BLaER1 (cell line): ENCODE results near the gene TIMM44.
"Not testable (repeated sequence)": the region's sequence is repeated elsewhere in the genome, so short reads cannot be mapped to it uniquely, and the experiment has no call there.

ENCODE experiments used
- H3K27ac ChIP-seq: shearing (Covaris generic); formaldehyde crosslinking; 2 replicates; pipeline ENCODE4 v1.8.1; 2022
- H3K27me3 ChIP-seq: shearing (Covaris generic); formaldehyde crosslinking; 2 replicates; pipeline ENCODE4 v1.8.1; 2022
- H3K36me3 ChIP-seq: shearing (Covaris generic); formaldehyde crosslinking; 2 replicates; pipeline ENCODE4 v1.8.1; 2022
- H3K4me1 ChIP-seq: shearing (Covaris generic); formaldehyde crosslinking; 2 replicates; pipeline ENCODE4 v1.8.1; 2022
- H3K4me2 ChIP-seq: shearing (Covaris generic); formaldehyde crosslinking; 2 replicates; pipeline ENCODE4 v1.8.1; 2022
- H3K4me3 ChIP-seq: shearing (Covaris generic); formaldehyde crosslinking; 2 replicates; pipeline ENCODE4 v1.8.1; 2022
- H3K9ac ChIP-seq: shearing (Covaris generic); formaldehyde crosslinking; 2 replicates; pipeline ENCODE4 v1.8.1; 2022
- H3K9me3 ChIP-seq: shearing (Covaris generic); formaldehyde crosslinking; 2 replicates; pipeline ENCODE4 v1.8.1; 2022
- H4K20me1 ChIP-seq: shearing (Covaris generic); formaldehyde crosslinking; 2 replicates; pipeline ENCODE4 v1.8.1; 2022
- Cebpa-rat ChIP-seq: shearing (Covaris generic); IDR thresholded peaks from 2 replicates; pipeline ENCODE4 v1.8.1; 2022

The TIMM44 gene

GRCh38 chr19:7968008-7968795, 24.7 kb upstream of the TIMM44 start:
- no peak overlapping the region for H3K4me2 ChIP-seq
- peaks cover 98% of the 10 kb centered on the region for H4K20me1 ChIP-seq
- H3K27me3 ChIP-seq = no peaks in the 10 kb centered on the region
- no peaks in the 10 kb centered on the region for H3K4me1 ChIP-seq
- no peak for TF ChIP-seq Cebpa-rat
- H3K27ac ChIP-seq = no peak overlapping the region
- H3K36me3 ChIP-seq = peaks cover 100% of the 10 kb centered on the region
- H3K4me3 ChIP-seq = no peak overlapping the region
- no peak overlapping the region for H3K9ac ChIP-seq
- no peaks in the 10 kb centered on the region for H3K9me3 ChIP-seq

GRCh38 chr19:7965921-7966665, 22.6 kb upstream of the TIMM44 start:
- no peaks in the 10 kb centered on the region for H3K4me1 ChIP-seq
- no peak overlapping the region for H3K27ac ChIP-seq
- no peak overlapping the region for H3K9ac ChIP-seq
- H3K36me3 ChIP-seq = peaks cover 100% of the 10 kb centered on the region
- H3K9me3 ChIP-seq = no peaks in the 10 kb centered on the region
- no peak overlapping the region for H3K4me3 ChIP-seq
- H3K4me2 ChIP-seq = no peak overlapping the region
- no peak for TF ChIP-seq Cebpa-rat
- H4K20me1 ChIP-seq = peaks cover 87% of the 10 kb centered on the region
- no peaks in the 10 kb centered on the region for H3K27me3 ChIP-seq

- Histone ChIP-seq H3K36me3 (peaks cover 100% of the 10 kb centered on the region), H3K4me3 (no peak overlapping the region), H3K4me1 (no peaks in the 10 kb centered on the region), H3K27me3 (no peaks in the 10 kb centered on the region), H3K9me3 (no peaks in the 10 kb centered on the region), H4K20me1 (peaks cover 79% of the 10 kb centered on the region), H3K4me2 (no peak overlapping the region), H3K27ac (no peak overlapping the region), H3K9ac (no peak overlapping the region)
- no peak for TF ChIP-seq Cebpa-rat
Observed at GRCh38 chr19:7965259-7965841, 21.9 kb upstream of the TIMM44 start.

- Histone ChIP-seq H3K4me3 (no peak overlapping the region), H4K20me1 (peaks cover 76% of the 10 kb centered on the region), H3K9ac (no peak overlapping the region), H3K4me2 (no peak overlapping the region), H3K36me3 (peaks cover 93% of the 10 kb centered on the region), H3K4me1 (peaks cover 12% of the 10 kb centered on the region), H3K27ac (no peak overlapping the region), H3K9me3 (no peaks in the 10 kb centered on the region), H3K27me3 (no peaks in the 10 kb centered on the region)
- no peak for TF ChIP-seq Cebpa-rat
Observed at GRCh38 chr19:7963566-7963965, 20.1 kb upstream of the TIMM44 start.

GRCh38 chr19:7962644-7963268, 19.3 kb upstream of the TIMM44 start:
- H3K9ac ChIP-seq = no peak overlapping the region
- H3K27ac ChIP-seq = no peak overlapping the region
- H3K9me3 ChIP-seq = no peaks in the 10 kb centered on the region
- no peak for TF ChIP-seq Cebpa-rat
- H4K20me1 ChIP-seq = peaks cover 76% of the 10 kb centered on the region
- H3K27me3 ChIP-seq = no peaks in the 10 kb centered on the region
- H3K36me3 ChIP-seq = peaks cover 93% of the 10 kb centered on the region
- H3K4me1 ChIP-seq = peaks cover 12% of the 10 kb centered on the region
- H3K4me3 ChIP-seq = no peak overlapping the region
- no peak overlapping the region for H3K4me2 ChIP-seq

- no peak for TF ChIP-seq Cebpa-rat
- H3K4me1 ChIP-seq = peaks cover 17% of the 10 kb centered on the region
- peaks cover 92% of the 10 kb centered on the region for H3K36me3 ChIP-seq
- no peaks in the 10 kb centered on the region for H3K27me3 ChIP-seq
- no peak overlapping the region for H3K4me3 ChIP-seq
- H3K27ac ChIP-seq = no peak overlapping the region
- peaks cover 74% of the 10 kb centered on the region for H4K20me1 ChIP-seq
- H3K9me3 ChIP-seq = no peaks in the 10 kb centered on the region
- no peak overlapping the region for H3K4me2 ChIP-seq
- no peak overlapping the region for H3K9ac ChIP-seq
Observed at GRCh38 chr19:7961920-7962626, 18.6 kb upstream of the TIMM44 start.

GRCh38 chr19:7961082-7961481, 17.6 kb upstream of the TIMM44 start:
- not testable (repeated sequence) for H3K9ac ChIP-seq, H3K27me3 ChIP-seq, H3K9me3 ChIP-seq, H3K27ac ChIP-seq, H3K4me3 ChIP-seq, H3K4me2 ChIP-seq
- H4K20me1 ChIP-seq = peaks cover 65% of the 10 kb centered on the region
- peaks cover 17% of the 10 kb centered on the region for H3K4me1 ChIP-seq
- peaks cover 92% of the 10 kb centered on the region for H3K36me3 ChIP-seq

- peak overlapping the region; percentile 34 for H3K4me2 ChIP-seq
- no peak overlapping the region for H3K4me3 ChIP-seq
- peak overlapping the region; percentile 26; the same call in 1 of the 2 replicates for H3K27ac ChIP-seq
- no peak overlapping the region for H3K9ac ChIP-seq
- no peak for TF ChIP-seq Cebpa-rat
- no peaks in the 10 kb centered on the region for H3K27me3 ChIP-seq
- peaks cover 17% of the 10 kb centered on the region for H3K4me1 ChIP-seq
- peaks cover 47% of the 10 kb centered on the region for H4K20me1 ChIP-seq
- H3K36me3 ChIP-seq = peaks cover 78% of the 10 kb centered on the region
- H3K9me3 ChIP-seq = no peaks in the 10 kb centered on the region
Observed at GRCh38 chr19:7959211-7959610, 15.7 kb upstream of the TIMM44 start.

GRCh38 chr19:7955696-7956095, 12.2 kb upstream of the TIMM44 start:
- TF ChIP-seq Cebpa-rat = no peak
- H3K27ac ChIP-seq = no peak overlapping the region
- no peaks in the 10 kb centered on the region for H3K27me3 ChIP-seq
- H4K20me1 ChIP-seq = peaks cover 28% of the 10 kb centered on the region
- H3K36me3 ChIP-seq = peaks cover 43% of the 10 kb centered on the region
- no peak overlapping the region for H3K4me3 ChIP-seq
- H3K9me3 ChIP-seq = no peaks in the 10 kb centered on the region
- no peak overlapping the region for H3K9ac ChIP-seq
- peaks cover 30% of the 10 kb centered on the region for H3K4me1 ChIP-seq
- H3K4me2 ChIP-seq = no peak overlapping the region
